ENCODE data around the gene ATP7B. TPM values are rescaled to one million over a fixed set of nuclear protein-coding genes. Genes with fewer than 3 reads are reported as not detected.

Gene ATP7B
- total RNA-seq, 4 donors from 2014 or later = 4.6 to 12.1 (median 9.4) TPM

GRCh38 chr13:51953347-51954195 lies 57.7 kb downstream of the ATP7B start:
- TF ChIP-seq CTCF (IDR thresholded peaks at IDR 0.05; ENCODE audit: low read depth) = no peak

- TF ChIP-seq CTCF (IDR thresholded peaks at IDR 0.05; ENCODE audit: low read depth) = no peak
These were observed 60.5 kb downstream of the ATP7B start for GRCh38 chr13:51950722-51951121.

- no peak for TF ChIP-seq CTCF (IDR thresholded peaks at IDR 0.05; ENCODE audit: low read depth)
These were observed 65.0 kb downstream of the ATP7B start for GRCh38 chr13:51946163-51946669.

GRCh38 chr13:51945149-51945548 lies 66.1 kb downstream of the ATP7B start:
- no peak for TF ChIP-seq CTCF (IDR thresholded peaks at IDR 0.05; ENCODE audit: low read depth)

GRCh38 chr13:51944428-51944827 lies 66.8 kb downstream of the ATP7B start:
- TF ChIP-seq CTCF (IDR thresholded peaks at IDR 0.05; ENCODE audit: low read depth) = no peak

GRCh38 chr13:51943721-51944120 lies 67.5 kb downstream of the ATP7B start:
- TF ChIP-seq CTCF (IDR thresholded peaks at IDR 0.05; ENCODE audit: low read depth) = no peak

GRCh38 chr13:51942189-51942588 lies 69.1 kb downstream of the ATP7B start:
- TF ChIP-seq CTCF (IDR thresholded peaks at IDR 0.05; ENCODE audit: low read depth) = no peak
